ENCODE results near the gene TLE1. TPM values are rescaled to one million over a fixed set of nuclear protein-coding genes. Genes with fewer than 3 reads are reported as not detected.

The TLE1 gene
- total RNA-seq, 1 experiment from 2014 or later: 97.7 TPM

GRCh38 chr9:81637276-81637675 lies 52.1 kb downstream of the TLE1 start (continued):
- TF ChIP-seq ZNF532 (CRISPR knock-in tag; IDR thresholded peaks at IDR 0.05; ENCODE audit: borderline replicate concordance): no peak

- H3K4me1 Mint-ChIP-seq: peaks cover 60% of the 10 kb centered on the region
- no peak for TF ChIP-seq ZNF232 (CRISPR knock-in tag; IDR thresholded peaks at IDR 0.05)
- TF ChIP-seq NR3C1 (CRISPR knock-in tag; conservative IDR thresholded peaks at IDR 0.05; ENCODE audit: low read depth): no peak
- TF ChIP-seq ATF1 (CRISPR knock-in tag; IDR thresholded peaks at IDR 0.05): no peak
- TF ChIP-seq E2F1 (CRISPR knock-in tag; IDR thresholded peaks at IDR 0.05): no peak
- no peak for TF ChIP-seq JUN (CRISPR knock-in tag; IDR thresholded peaks at IDR 0.05)
- TF ChIP-seq FOXJ3 (CRISPR knock-in tag; IDR thresholded peaks at IDR 0.05; ENCODE audit: borderline replicate concordance): no peak
- TF ChIP-seq ZBTB21 (CRISPR knock-in tag; IDR thresholded peaks at IDR 0.05; ENCODE audit: borderline replicate concordance): no peak
- TF ChIP-seq GABPB1 (CRISPR knock-in tag; IDR thresholded peaks at IDR 0.05): no peak
- no peak for TF ChIP-seq NR2C2 (CRISPR knock-in tag; IDR thresholded peaks at IDR 0.05)
- H3K9me3 Mint-ChIP-seq: no peaks in the 10 kb centered on the region
- peaks cover 41% of the 10 kb centered on the region for H3K36me3 Mint-ChIP-seq
- CTCF ChIA-PET: interaction anchor here (0.6 kb wide), 1 partner anchor 40 kb away, joined by 3 read pairs; no protein-coding TSS in a partner anchor
- DNase-seq (ENCODE audit: low spot score) (no peak), ATAC-seq (no peak)
- H3K27ac Mint-ChIP-seq: no peak overlapping the region
- no peaks in the 10 kb centered on the region for H3K27me3 Mint-ChIP-seq (ENCODE audit: low read depth)
- H3K4me3 Mint-ChIP-seq: no peak overlapping the region
- POLR2A ChIA-PET: no interaction called here
Measured at GRCh38 chr9:81636255-81636599, 53.1 kb downstream of the TLE1 start.

GRCh38 chr9:81635521-81636254 lies 53.7 kb downstream of the TLE1 start:
- Mint-ChIP-seq H3K9me3 (no peaks in the 10 kb centered on the region), H3K4me3 (no peak overlapping the region), H3K36me3 (peaks cover 40% of the 10 kb centered on the region), H3K27me3 (ENCODE audit: low read depth) (no peaks in the 10 kb centered on the region), H3K27ac (peak overlapping the region; percentile 43; the same call in 1 of the 2 replicates), H3K4me1 (peaks cover 56% of the 10 kb centered on the region)
- ChIA-PET CTCF (interaction anchor here (0.6 kb wide), 1 partner anchor 40 kb away, joined by 3 read pairs; no protein-coding TSS in a partner anchor), POLR2A (no interaction called here)
- ATAC-seq (no peak), DNase-seq (ENCODE audit: low spot score) (no peak)
- no peak for TF ChIP-seq GABPB1 (CRISPR knock-in tag; IDR thresholded peaks at IDR 0.05)
- no peak for TF ChIP-seq RORB (CRISPR knock-in tag; IDR thresholded peaks at IDR 0.05)
- TF ChIP-seq PRDM15 (CRISPR knock-in tag; IDR thresholded peaks at IDR 0.05): no peak
- TF ChIP-seq USF2 (CRISPR knock-in tag; IDR thresholded peaks at IDR 0.05): no peak
- TF ChIP-seq EMX1 (CRISPR knock-in tag; IDR thresholded peaks at IDR 0.05): no peak
- TF ChIP-seq NFATC4 (CRISPR knock-in tag; IDR thresholded peaks at IDR 0.05): no peak
- no peak for TF ChIP-seq ZNF532 (CRISPR knock-in tag; IDR thresholded peaks at IDR 0.05; ENCODE audit: borderline replicate concordance)
- no peak for TF ChIP-seq FOXP1 (CRISPR knock-in tag; IDR thresholded peaks at IDR 0.05; ENCODE audit: borderline replicate concordance)
